GM21390 (cell line): ENCODE measurements around the gene ZNF425.
"Not testable (repeated sequence)": the region's sequence is repeated elsewhere in the genome, so short reads cannot be mapped to it uniquely, and the experiment has no call there.

Experiments used
- ATAC-seq: cut with Tn5 transposase; IDR thresholded peaks from one replicate; pipeline ENCODE4 v1.9.1; 2021; ENCODE audit not compliant: unreplicated experiment

Gene ZNF425

GRCh38 chr7:149125863-149126661, at the start of gene ZNF425:
TSS of gene ZNF425 (minus strand) at chr7:149126324. CDS start at chr7:149126213, 111 bp downstream.
- ATAC-seq: peak; percentile 85

DNA sequence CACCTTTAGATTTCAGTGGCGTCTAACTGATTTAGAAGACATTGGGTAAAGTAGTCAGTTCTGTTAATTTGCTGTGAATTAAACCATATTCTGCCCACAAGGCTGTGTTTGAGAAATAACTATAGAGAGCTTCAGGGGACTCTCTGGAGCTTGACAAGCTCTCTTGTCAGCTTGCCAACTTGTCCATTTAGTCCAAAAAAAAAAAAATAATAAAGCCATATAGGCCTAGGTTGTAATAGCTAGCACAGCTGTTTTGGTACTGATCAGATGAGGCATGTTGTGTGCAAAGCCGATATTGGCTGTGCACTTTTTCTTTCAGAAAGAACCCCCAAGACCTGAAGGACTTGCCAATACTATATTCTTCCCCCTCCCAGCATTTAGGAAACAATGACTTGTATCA, 49.0 kb upstream of the ZNF425 start:
- no peak for ATAC-seq

DNA sequence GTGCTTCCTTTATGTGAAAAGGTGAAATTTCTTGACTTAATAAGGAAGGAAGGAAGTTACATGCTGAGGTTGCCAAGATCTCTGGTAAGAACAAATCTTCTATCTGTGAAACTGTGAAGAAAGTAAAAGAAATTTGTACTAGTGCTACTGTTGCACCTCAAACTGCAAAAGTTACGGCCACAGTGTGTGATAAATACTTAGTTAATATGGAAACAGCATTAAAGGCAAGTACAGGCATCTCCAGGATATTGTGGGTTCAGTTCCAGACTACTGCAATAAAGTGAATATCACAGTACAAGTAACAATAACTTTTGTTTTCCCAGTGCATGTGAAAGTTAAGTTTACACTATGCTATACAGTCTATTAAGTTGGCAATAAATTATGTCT, 46.4 kb upstream of the ZNF425 start:
- no peak for ATAC-seq

- ATAC-seq: no peak
Measured at GRCh38 chr7:149171892-149172533, 45.9 kb upstream of the ZNF425 start.

DNA sequence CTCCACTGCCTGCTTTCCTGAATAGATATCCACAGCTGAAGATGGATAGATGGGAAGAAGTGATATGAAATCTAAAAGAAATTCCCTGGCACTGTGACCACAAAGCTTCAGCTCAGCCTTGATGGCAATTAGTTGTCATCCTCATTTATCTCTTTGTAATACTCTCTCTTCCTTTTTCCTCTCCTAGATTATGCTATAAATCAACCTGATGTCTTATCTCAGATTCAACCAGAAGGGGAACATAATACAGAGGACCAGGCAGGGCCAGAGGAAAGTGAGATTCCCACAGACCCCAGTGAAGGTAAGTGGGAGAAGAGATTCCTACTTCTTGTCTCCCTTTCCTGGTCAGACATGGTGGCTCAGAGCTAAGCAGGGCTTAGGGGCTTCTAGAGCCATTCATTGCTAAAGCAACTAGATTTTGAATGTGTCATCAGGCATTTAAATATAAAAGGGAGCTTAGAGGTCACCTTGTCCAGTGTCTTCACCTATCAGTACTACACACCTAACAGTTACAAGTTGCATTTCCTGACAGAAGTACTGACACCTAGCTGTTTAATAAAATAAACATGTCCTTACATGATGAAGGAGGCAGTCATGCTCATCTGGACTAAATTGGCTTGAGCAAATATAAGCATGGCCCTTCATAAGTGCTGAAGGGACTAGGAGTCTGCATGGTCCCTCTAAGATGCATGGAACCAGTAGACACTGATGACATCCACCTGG, 40.7 kb upstream of the ZNF425 start:
- ATAC-seq: no peak

DNA sequence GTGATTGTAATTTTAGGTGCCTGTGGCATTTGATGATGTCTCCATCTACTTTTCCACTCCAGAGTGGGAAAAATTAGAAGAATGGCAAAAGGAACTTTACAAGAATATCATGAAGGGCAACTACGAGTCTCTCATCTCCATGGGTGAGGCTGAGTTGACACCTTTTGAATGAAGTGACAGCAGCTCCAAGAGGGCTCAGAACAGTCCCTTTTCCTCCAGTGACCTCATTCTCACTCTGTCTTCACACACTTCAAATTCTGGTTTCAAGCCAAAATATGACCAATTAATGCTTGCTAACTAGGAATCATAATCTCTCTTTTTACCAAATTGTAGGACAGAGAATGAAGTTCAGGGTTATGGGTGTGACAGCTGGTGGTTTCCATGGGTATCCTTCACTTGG, 40.0 kb upstream of the ZNF425 start:
- no peak for ATAC-seq

DNA sequence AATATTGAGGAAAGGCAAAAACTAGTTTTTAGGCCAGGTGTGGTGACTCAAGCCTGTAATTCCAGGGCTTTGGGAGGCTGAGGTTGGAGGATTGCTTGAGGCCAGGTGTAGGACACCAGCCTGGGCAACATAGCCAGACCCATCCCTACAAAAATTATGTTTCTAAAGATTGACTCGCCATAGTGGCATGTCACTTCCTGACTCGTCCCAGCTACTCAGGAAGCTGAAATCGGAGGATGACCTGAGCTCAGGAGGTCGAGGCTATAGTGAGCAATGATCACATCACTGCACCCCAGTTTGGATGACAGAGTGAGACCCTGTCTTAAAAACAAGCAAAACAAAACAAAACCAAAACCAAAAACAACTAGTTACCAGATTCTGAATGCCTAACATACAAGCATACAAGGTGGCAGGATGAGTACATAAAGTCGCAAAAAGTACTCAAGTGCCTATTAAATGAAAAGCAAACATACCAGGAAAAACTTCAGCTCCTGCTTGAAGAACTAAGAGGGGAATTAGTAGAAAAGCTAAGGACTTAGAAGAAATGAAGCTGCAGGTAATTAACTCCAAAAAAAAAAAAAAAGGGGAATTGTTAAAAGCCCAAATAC, 35.2 kb upstream of the ZNF425 start:
- no peak for ATAC-seq

DNA sequence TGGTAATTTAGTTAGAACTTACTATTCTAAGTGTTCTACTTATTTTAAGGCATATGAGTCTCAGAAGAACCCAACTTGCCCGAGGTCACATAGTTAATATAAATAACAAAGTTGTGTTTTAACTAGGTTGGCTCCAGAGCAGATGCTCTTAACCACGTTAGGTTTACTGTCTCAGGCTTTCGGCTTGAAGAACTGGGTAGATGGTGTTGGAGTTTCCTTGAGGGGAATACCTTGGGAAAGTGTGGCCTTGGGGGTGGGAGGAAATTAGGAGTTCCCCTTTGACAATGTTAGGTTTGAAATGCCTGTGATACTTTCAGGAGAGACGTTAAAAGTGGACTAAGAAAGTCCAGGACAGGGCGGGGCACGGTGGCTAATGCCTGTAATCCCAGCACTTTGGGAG, 30.8 kb upstream of the ZNF425 start:
- ATAC-seq: no peak

- ATAC-seq: no peak
Measured at GRCh38 chr7:149154056-149154455, 27.9 kb upstream of the ZNF425 start.

GRCh38 chr7:149153346-149153745, 27.2 kb upstream of the ZNF425 start:
- no peak for ATAC-seq

- no peak for ATAC-seq
Measured at GRCh38 chr7:149150981-149151380, 24.9 kb upstream of the ZNF425 start.

DNA sequence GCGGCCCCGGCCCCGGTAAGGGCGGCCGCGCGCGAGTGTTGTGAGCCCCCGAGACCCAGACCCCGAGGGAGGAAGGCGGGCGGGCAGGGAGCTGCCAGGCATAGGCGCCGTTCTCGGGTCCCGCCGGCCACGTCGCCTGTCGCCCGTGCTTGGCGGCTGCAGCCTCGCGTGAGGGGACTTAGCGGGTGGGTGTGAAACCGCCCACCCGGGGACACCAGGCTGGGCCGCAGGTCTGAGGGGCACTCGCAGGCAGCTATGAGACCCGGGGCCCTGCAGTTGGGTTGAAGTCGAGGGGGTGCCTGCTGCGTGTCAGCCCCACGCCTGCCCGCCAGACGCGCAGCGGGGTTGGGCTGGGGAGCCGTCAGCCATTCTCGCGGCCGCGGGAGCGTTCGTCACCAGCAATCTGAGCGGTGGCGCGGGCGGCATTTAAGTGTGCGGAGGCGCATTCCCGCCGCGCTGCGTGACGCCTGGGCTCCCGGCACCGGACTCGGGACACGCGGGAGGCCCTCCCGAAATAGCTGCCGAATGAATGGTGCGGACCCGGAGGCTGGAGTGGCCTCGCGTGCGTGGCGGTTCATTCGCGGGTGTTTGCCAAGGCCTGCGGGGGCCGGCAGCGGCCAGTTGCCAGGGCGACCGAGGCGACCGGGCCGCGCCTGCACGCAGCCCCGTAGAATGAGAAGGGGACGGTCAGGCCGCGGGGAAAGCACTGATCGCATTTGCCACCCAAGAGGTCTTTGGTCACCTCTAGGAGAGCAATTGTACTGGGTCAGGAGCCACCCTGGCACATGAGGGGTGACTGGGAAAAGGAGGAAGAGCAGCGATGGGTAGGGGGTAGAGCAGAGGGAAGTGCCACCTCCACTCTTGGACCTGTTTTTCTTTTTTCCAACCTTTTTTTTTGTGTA, 21.9 kb upstream of the ZNF425 start:
- peak; percentile 32 for ATAC-seq

DNA sequence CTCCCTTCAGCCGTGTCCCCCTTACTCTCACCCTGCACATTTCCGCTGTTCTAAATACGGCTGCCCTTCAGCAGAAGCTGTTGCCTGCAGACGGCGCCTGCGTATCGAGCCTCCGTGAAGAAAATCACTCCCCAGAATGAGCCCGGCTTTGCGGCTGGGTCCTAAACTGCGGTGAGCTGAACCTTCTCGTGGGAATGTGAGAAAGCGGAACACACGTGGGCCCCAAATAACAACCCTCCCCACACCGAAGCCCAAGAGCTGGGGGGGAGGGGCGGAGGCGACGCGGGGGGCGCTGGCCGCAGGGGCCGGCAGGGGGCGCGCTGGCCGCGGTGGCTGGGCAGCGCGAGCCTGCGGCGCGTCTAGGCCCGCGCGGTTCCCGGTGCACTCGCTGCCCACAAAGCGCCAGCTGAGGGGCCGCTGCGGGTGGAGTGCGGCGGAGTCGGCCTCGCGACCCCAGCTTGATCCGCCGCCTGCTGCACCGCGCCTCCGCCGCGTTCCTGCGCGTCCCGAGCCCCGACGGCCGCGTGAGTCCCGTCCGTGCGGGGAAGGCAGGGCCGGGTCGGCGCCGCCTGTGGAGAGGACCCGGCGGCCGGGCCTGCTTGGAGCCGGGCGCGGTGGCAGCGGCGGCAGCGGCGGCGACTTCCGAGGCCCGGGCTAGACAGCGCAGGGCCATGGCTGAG, 21.1 kb upstream of the ZNF425 start, which contains the start of gene ZNF398:
ZNF398 (plus strand) TSS at position 382 of the 680 bp plus-strand sequence; CDS start at position 672, 290 bp downstream.
- ATAC-seq: peak; percentile 71

- ATAC-seq: no peak
Measured at GRCh38 chr7:149145031-149145845, 19.1 kb upstream of the ZNF425 start.

GRCh38 chr7:149144436-149144922, 18.4 kb upstream of the ZNF425 start:
- ATAC-seq: not testable (repeated sequence)

- no peak for ATAC-seq
Measured at GRCh38 chr7:149141893-149142292, 15.8 kb upstream of the ZNF425 start.

GRCh38 chr7:149140831-149141230, 14.7 kb upstream of the ZNF425 start:
- no peak for ATAC-seq

- no peak for ATAC-seq
Measured at GRCh38 chr7:149136118-149136517, 10.0 kb upstream of the ZNF425 start.
